ENCODE results near the gene NUDT21. TPM values are rescaled to one million over a fixed set of nuclear protein-coding genes. Genes with fewer than 3 reads are reported as not detected.
A peak's percentile ranks its signal among the peaks of the same experiment; 100 is the strongest.

The NUDT21 gene
- total and polyA plus RNA-seq, 2 of the 4 experiments (the other 2 are of a cell fraction): 52.4 to 166 TPM

DNA sequence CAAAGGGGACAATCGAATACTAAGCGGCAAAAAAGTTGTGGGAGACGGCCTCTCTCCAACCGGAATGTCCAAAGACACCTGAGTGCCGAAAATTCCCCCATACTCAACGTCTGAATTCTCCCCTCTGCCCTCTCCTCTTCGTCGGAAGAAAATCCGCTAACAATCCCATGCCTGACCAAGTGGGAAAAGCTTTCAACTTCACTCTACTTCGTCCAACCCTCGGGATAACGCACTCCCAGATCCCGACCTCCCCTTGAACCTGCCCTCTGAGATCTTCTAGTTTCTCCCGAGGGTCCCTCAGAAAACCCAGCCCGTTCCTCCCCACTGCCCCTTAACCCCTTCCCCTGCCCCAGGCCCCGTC, 26.7 kb downstream of the NUDT21 start:
- Histone ChIP-seq H4K91ac (ENCODE audit: insufficient read depth, low read depth, low read length) (peak overlapping the region; percentile 16), H3K9me3 (ENCODE audit: control insufficient read depth, insufficient read depth, low read length) (no peaks in the 10 kb centered on the region), H2BK120ac (ENCODE audit: low read depth, low read length) (no peak overlapping the region), H3K27ac (ENCODE audit: insufficient read depth, low read length) (peak overlapping the region; percentile 84), H3K36me3 (ENCODE audit: control insufficient read depth, insufficient read depth, low read length) (peaks cover 4% of the 10 kb centered on the region; the same call in 1 of the 2 replicates), H2AFZ (replicated peaks; ENCODE audit: low read length, poor library complexity) (peak overlapping the region; percentile 69), H3K4me1 (ENCODE audit: control insufficient read depth, insufficient read depth, low read length) (peaks cover 13% of the 10 kb centered on the region), H2AK9ac (replicated peaks; ENCODE audit: low read depth, low read length, poor library complexity) (no peak overlapping the region), H3K4me3 (ENCODE audit: insufficient read depth, low read depth, low read length) (peak overlapping the region; percentile 93), H2BK20ac (ENCODE audit: low read depth, low read length) (no peak overlapping the region), H2BK5ac (ENCODE audit: low read depth, low read length, poor library complexity, severe bottlenecking) (peak overlapping the region; percentile 59), H3K56ac (ENCODE audit: extremely low read depth, insufficient read depth, low read length) (0 out of 2 replicates have a peak overlapping the region, but pooled peaks have one; percentile 1), H3K14ac (replicated peaks; ENCODE audit: low read depth, low read length) (peak overlapping the region; percentile 8), H3K18ac (ENCODE audit: low read depth, low read length) (peak overlapping the region; percentile 14; the same call in 1 of the 2 replicates), H3K23ac (ENCODE audit: low read depth, low read length) (peak overlapping the region; percentile 47), H3K4ac (ENCODE audit: low read depth, low read length) (peak overlapping the region; percentile 34; the same call in 1 of the 2 replicates), H4K5ac (ENCODE audit: low read depth, low read length) (peak overlapping the region; percentile 12; the same call in 1 of the 2 replicates), H4K20me1 (ENCODE audit: insufficient read depth, low read length) (peaks cover 42% of the 10 kb centered on the region), H4K8ac (ENCODE audit: low read depth in 2 of 2, low read length in 2 of 2) (peak overlapping the region in 1 of 2 experiments; percentile 25; a peak in 1 of 4 replicates), H3K27me3 (ENCODE audit: control insufficient read depth, insufficient read depth, low read length) (no peaks in the 10 kb centered on the region), H3K4me2 (ENCODE audit: low read depth, low read length) (peak overlapping the region; percentile 96), H3K79me1 (ENCODE audit: low read depth in 1 of 2, low read length in 2 of 2) (peaks cover 2 to 54% of the 10 kb centered on the region in 2 experiments; a peak in 2 of 4 replicates), H2BK15ac (ENCODE audit: low read depth, low read length) (no peak overlapping the region), H3K9ac (ENCODE audit: low read depth, low read length) (peak overlapping the region; percentile 94), H3K9me1 (ENCODE audit: insufficient read depth, low read length) (peaks cover 17% of the 10 kb centered on the region), H2AK5ac (ENCODE audit: low read depth, low read length) (no peak overlapping the region)
- TF ChIP-seq CHD1 (IDR thresholded peaks at IDR 0.05; ENCODE audit: low read depth, low read length) (no peak), SMC3 (IDR thresholded peaks at IDR 0.05; ENCODE audit: low read depth, low read length) (no peak), RAD21 (IDR thresholded peaks at IDR 0.05; ENCODE audit: low read length) (no peak), BHLHE40 (IDR thresholded peaks at IDR 0.05; ENCODE audit: low read depth, low read length) (no peak), POLR2A (IDR thresholded peaks at IDR 0.05; ENCODE audit: low read depth, low read length) (no peak), MAFK (IDR thresholded peaks at IDR 0.05; ENCODE audit: low read depth, low read length) (no peak), MXI1 (IDR thresholded peaks at IDR 0.05; ENCODE audit: borderline replicate concordance, low read depth, low read length) (no peak), CEBPB (IDR thresholded peaks at IDR 0.05; ENCODE audit: low read depth, low read length) (no peak), NFE2L2 (IDR thresholded peaks at IDR 0.05; ENCODE audit: low read depth, low read length) (no peak), RFX5 (IDR thresholded peaks at IDR 0.05; ENCODE audit: low read depth, low read length) (no peak), MAZ (IDR thresholded peaks at IDR 0.05; ENCODE audit: borderline replicate concordance, low read depth, low read length) (no peak), RCOR1 (IDR thresholded peaks at IDR 0.05; ENCODE audit: insufficient replicate concordance, low read length) (no peak), FOS (IDR thresholded peaks at IDR 0.05; ENCODE audit: low read depth, low read length) (no peak)
- TF ChIP-seq, protein P1, sequence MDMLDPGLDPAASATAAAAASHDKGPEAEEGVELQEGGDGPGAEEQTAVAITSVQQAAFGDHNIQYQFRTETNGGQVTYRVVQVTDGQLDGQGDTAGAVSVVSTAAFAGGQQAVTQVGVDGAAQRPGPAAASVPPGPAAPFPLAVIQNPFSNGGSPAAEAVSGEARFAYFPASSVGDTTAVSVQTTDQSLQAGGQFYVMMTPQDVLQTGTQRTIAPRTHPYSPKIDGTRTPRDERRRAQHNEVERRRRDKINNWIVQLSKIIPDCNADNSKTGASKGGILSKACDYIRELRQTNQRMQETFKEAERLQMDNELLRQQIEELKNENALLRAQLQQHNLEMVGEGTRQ (IDR thresholded peaks at IDR 0.05; ENCODE audit: low read depth, low read length): no peak
- TF ChIP-seq, protein P2, sequence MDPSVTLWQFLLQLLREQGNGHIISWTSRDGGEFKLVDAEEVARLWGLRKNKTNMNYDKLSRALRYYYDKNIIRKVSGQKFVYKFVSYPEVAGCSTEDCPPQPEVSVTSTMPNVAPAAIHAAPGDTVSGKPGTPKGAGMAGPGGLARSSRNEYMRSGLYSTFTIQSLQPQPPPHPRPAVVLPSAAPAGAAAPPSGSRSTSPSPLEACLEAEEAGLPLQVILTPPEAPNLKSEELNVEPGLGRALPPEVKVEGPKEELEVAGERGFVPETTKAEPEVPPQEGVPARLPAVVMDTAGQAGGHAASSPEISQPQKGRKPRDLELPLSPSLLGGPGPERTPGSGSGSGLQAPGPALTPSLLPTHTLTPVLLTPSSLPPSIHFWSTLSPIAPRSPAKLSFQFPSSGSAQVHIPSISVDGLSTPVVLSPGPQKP (IDR thresholded peaks at IDR 0.05; ENCODE audit: borderline replicate concordance, low read depth, low read length): no peak
- TF ChIP-seq, protein P3, sequence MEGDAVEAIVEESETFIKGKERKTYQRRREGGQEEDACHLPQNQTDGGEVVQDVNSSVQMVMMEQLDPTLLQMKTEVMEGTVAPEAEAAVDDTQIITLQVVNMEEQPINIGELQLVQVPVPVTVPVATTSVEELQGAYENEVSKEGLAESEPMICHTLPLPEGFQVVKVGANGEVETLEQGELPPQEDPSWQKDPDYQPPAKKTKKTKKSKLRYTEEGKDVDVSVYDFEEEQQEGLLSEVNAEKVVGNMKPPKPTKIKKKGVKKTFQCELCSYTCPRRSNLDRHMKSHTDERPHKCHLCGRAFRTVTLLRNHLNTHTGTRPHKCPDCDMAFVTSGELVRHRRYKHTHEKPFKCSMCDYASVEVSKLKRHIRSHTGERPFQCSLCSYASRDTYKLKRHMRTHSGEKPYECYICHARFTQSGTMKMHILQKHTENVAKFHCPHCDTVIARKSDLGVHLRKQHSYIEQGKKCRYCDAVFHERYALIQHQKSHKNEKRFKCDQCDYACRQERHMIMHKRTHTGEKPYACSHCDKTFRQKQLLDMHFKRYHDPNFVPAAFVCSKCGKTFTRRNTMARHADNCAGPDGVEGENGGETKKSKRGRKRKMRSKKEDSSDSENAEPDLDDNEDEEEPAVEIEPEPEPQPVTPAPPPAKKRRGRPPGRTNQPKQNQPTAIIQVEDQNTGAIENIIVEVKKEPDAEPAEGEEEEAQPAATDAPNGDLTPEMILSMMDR (conservative IDR thresholded peaks at IDR 0.05; ENCODE audit: low read depth, low read length): no peak
- ATAC-seq (ENCODE audit: low read depth): peak; percentile 3
- ChIA-PET CTCF (no interaction called here), POLR2A (ENCODE audit: unreplicated experiment) (no interaction called here)
- WGBS, 2 experiments (ENCODE audit: extremely low coverage in 2 of 2, insufficient read length in 1 of 2): 3% methylated on average over 6 of the region's 16 CpGs; no CpG with 5 or more reads in 1 of the 2 experiments
- BruUV-seq (replicated peaks): no TSS peak
- DNase-seq: no peak
- intact Hi-C loops (cut with micrococcal nuclease) (loop anchor here (1.0 to 2.0 kb wide), 2 partner anchors 68 to 92 kb away; no protein-coding TSS in a partner anchor), in situ Hi-C loops (cut with MboI; ENCODE audit: low sequenced_read_pairs) (no loop called here), dilution Hi-C loops (cut with HindIII; ENCODE audit: low sequenced_read_pairs, unreplicated experiment) (no loop called here)

All from IMR-90 (cell line).